HG03039 (cell line): ENCODE measurements around the gene PPP1R15A.
"Not testable (repeated sequence)": the region's sequence is repeated elsewhere in the genome, so short reads cannot be mapped to it uniquely, and the experiment has no call there.

Experiments
- ATAC-seq: cut with Tn5 transposase; IDR thresholded peaks from one replicate; pipeline ENCODE4 v1.9.1; 2021; ENCODE audit warnings: mild to moderate bottlenecking, moderate library complexity; ENCODE audit not compliant: unreplicated experiment

PPP1R15A gene

GRCh38 chr19:48879025-48879637, 6.9 kb downstream of the PPP1R15A start:
- ATAC-seq = no peak

- ATAC-seq = not testable (repeated sequence)
Observed at GRCh38 chr19:48879696-48880095, 7.5 kb downstream of the PPP1R15A start.

GRCh38 chr19:48881741-48882657, 9.8 kb downstream of the PPP1R15A start:
- no peak for ATAC-seq

GRCh38 chr19:48883726-48884125, 11.5 kb downstream of the PPP1R15A start:
- ATAC-seq = no peak

GRCh38 chr19:48887861-48888612, 15.8 kb downstream of the PPP1R15A start:
- ATAC-seq = no peak

- ATAC-seq = not testable (repeated sequence)
Observed at GRCh38 chr19:48889496-48889895, 17.3 kb downstream of the PPP1R15A start.

GRCh38 chr19:48890551-48890950, 18.3 kb downstream of the PPP1R15A start:
- ATAC-seq = no peak

GRCh38 chr19:48895226-48895625, 23.0 kb downstream of the PPP1R15A start:
- ATAC-seq = no peak

GRCh38 chr19:48896191-48896720, 24.0 kb downstream of the PPP1R15A start:
- ATAC-seq = no peak

- ATAC-seq = no peak
Observed at GRCh38 chr19:48897181-48897580, 25.0 kb downstream of the PPP1R15A start.

- ATAC-seq = not testable (repeated sequence)
Observed at GRCh38 chr19:48899386-48899749, 27.1 kb downstream of the PPP1R15A start.

- ATAC-seq = peak; percentile 61
Observed at GRCh38 chr19:48899781-48900476, 27.7 kb downstream of the PPP1R15A start, which contains the start of gene NUCB1. Gene NUCB1, plus strand, starts transcription at chr19:48900312. Its CDS starts 485 bp downstream, at chr19:48900797.

- no peak for ATAC-seq
Observed at GRCh38 chr19:48900477-48901406, 28.5 kb downstream of the PPP1R15A start.

GRCh38 chr19:48902291-48902690, 30.1 kb downstream of the PPP1R15A start:
- not testable (repeated sequence) for ATAC-seq

GRCh38 chr19:48903788-48904187, 31.6 kb downstream of the PPP1R15A start:
- ATAC-seq = not testable (repeated sequence)

GRCh38 chr19:48905664-48906063, 33.4 kb downstream of the PPP1R15A start:
- ATAC-seq = no peak

GRCh38 chr19:48906324-48906723, 34.1 kb downstream of the PPP1R15A start:
- no peak for ATAC-seq

- no peak for ATAC-seq
Observed at GRCh38 chr19:48907671-48908070, 35.5 kb downstream of the PPP1R15A start.

GRCh38 chr19:48909424-48910077, 37.3 kb downstream of the PPP1R15A start:
- not testable (repeated sequence) for ATAC-seq
